Ishikawa (cell line): ENCODE data around the gene EIPR1.

ENCODE experiments used
- CEBPB ChIP-seq: IDR thresholded peaks from 2 replicates; pipeline ENCODE4 v1.6.1; 2012
- CREB1 ChIP-seq: IDR thresholded peaks from 2 replicates; pipeline ENCODE4 v1.6.1; 2012; ENCODE audit warnings: low read depth
- EGR1 ChIP-seq: IDR thresholded peaks from 2 replicates; pipeline ENCODE4 v1.6.1; 2012
- EP300 ChIP-seq: IDR thresholded peaks from 2 replicates; pipeline ENCODE4 v1.6.1; 2012; ENCODE audit warnings: borderline replicate concordance
- FOXM1 ChIP-seq: IDR thresholded peaks from 2 replicates; pipeline ENCODE4 v1.6.1; 2012; ENCODE audit warnings: low read depth, borderline replicate concordance
- NFIC ChIP-seq: IDR thresholded peaks from 2 replicates; pipeline ENCODE4 v1.6.1; 2012
- RAD21 ChIP-seq: IDR thresholded peaks from 2 replicates; pipeline ENCODE4 v1.6.1; 2012; ENCODE audit warnings: low read depth
- TAF1 ChIP-seq: IDR thresholded peaks from 2 replicates; pipeline ENCODE4 v1.6.1; 2012; ENCODE audit warnings: low read depth, mild to moderate bottlenecking
- TCF12 ChIP-seq: IDR thresholded peaks from 2 replicates; pipeline ENCODE4 v1.6.1; 2012; ENCODE audit warnings: low read depth
- TEAD4 ChIP-seq: IDR thresholded peaks from 2 replicates; pipeline ENCODE4 v1.6.1; 2012
- YY1 ChIP-seq: IDR thresholded peaks from 2 replicates; pipeline ENCODE4 v1.6.1; 2012; ENCODE audit warnings: low read depth
- ZBTB7A ChIP-seq: IDR thresholded peaks from 2 replicates; pipeline ENCODE4 v1.6.1; 2012; ENCODE audit warnings: low read depth
- TF ChIP-seq, protein P1 (sequence below): IDR thresholded peaks from 2 replicates; pipeline ENCODE4 v1.6.1; 2012; ENCODE audit warnings: low read depth, mild to moderate bottlenecking
- TF ChIP-seq, protein P2 (sequence below): IDR thresholded peaks from 2 replicates; pipeline ENCODE4 v1.6.1; 2012
- TF ChIP-seq, protein P3 (sequence below): IDR thresholded peaks from 2 replicates; pipeline ENCODE4 v1.6.1; 2012

EIPR1 gene

DNA sequence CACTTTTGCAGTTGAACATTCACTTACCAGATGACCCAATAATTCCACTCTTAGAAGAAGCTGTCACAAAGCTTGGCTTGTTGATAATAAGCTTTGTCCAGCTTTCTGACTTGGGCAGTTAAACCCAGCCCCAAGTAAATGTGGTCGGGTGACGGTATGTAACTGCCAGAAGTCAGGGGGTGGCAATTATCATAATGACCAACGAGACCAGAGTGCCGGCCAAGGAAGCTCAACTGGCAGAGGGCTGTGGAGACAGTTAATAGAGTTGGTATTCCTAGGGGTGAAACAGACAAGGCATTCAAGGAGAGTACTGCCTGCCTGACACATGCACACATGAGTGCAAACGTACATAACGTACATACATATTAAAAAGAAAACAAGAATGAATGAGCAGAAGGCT is 116.7 kb downstream of the EIPR1 start:
- TF ChIP-seq, protein P1, sequence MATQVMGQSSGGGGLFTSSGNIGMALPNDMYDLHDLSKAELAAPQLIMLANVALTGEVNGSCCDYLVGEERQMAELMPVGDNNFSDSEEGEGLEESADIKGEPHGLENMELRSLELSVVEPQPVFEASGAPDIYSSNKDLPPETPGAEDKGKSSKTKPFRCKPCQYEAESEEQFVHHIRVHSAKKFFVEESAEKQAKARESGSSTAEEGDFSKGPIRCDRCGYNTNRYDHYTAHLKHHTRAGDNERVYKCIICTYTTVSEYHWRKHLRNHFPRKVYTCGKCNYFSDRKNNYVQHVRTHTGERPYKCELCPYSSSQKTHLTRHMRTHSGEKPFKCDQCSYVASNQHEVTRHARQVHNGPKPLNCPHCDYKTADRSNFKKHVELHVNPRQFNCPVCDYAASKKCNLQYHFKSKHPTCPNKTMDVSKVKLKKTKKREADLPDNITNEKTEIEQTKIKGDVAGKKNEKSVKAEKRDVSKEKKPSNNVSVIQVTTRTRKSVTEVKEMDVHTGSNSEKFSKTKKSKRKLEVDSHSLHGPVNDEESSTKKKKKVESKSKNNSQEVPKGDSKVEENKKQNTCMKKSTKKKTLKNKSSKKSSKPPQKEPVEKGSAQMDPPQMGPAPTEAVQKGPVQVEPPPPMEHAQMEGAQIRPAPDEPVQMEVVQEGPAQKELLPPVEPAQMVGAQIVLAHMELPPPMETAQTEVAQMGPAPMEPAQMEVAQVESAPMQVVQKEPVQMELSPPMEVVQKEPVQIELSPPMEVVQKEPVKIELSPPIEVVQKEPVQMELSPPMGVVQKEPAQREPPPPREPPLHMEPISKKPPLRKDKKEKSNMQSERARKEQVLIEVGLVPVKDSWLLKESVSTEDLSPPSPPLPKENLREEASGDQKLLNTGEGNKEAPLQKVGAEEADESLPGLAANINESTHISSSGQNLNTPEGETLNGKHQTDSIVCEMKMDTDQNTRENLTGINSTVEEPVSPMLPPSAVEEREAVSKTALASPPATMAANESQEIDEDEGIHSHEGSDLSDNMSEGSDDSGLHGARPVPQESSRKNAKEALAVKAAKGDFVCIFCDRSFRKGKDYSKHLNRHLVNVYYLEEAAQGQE, result no peak
- TF ChIP-seq, protein P2, sequence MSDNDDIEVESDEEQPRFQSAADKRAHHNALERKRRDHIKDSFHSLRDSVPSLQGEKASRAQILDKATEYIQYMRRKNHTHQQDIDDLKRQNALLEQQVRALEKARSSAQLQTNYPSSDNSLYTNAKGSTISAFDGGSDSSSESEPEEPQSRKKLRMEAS, result no peak
- TF ChIP-seq NFIC, result no peak
- TF ChIP-seq ZBTB7A, result no peak
- TF ChIP-seq EP300, result no peak
- TF ChIP-seq, protein P3, sequence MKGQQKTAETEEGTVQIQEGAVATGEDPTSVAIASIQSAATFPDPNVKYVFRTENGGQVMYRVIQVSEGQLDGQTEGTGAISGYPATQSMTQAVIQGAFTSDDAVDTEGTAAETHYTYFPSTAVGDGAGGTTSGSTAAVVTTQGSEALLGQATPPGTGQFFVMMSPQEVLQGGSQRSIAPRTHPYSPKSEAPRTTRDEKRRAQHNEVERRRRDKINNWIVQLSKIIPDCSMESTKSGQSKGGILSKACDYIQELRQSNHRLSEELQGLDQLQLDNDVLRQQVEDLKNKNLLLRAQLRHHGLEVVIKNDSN, result no peak
- no peak for TF ChIP-seq TAF1

DNA sequence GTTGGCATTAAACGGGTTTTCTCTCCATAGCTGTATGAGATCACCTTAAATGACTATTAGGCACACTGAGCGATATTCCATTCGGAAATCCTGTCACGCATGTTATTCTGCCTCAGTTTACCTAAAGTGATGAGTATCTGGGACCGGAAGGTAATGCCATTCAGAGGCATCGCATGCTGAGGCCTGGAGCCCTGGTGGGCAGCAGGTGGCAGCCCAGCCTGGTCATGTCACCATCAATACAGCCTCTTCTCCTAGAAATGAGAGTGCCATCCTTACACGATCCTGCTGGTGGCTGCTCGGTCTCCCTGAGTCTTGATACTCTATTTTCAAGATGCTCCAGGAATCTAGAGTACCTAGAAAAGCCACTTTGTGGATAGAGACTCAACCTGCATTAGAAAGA is 119.8 kb downstream of the EIPR1 start:
- TF ChIP-seq, protein P3, result no peak
- TF ChIP-seq YY1 (no peak), FOXM1 (no peak), TCF12 (no peak), ZBTB7A (no peak), CEBPB (no peak), NFIC (no peak), TEAD4 (no peak), CREB1 (no peak), EP300 (no peak), RAD21 (no peak), TAF1 (no peak), EGR1 (no peak)
- TF ChIP-seq, protein P1, result no peak
- TF ChIP-seq, protein P2, result no peak

DNA sequence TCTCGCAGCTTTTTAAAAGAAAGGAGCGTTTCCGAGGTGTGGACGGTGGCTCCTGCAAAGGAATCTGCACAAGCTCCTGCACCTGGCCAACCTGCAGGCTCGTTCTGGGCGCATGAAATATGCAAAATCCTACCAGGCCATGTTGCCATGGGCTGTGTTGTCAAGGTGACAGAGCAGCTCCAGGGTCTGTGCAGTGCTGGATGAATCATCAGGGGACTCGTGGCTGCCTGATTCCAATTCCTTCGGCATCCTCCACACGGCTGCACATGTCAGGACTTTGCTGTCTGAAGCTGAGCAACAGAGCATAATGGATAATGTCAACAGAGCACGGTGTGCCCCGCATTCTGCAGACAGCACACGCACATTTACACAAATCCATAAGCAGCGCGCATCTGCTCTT is 120.5 kb downstream of the EIPR1 start:
- TF ChIP-seq YY1, result no peak
- TF ChIP-seq TCF12, result no peak

DNA sequence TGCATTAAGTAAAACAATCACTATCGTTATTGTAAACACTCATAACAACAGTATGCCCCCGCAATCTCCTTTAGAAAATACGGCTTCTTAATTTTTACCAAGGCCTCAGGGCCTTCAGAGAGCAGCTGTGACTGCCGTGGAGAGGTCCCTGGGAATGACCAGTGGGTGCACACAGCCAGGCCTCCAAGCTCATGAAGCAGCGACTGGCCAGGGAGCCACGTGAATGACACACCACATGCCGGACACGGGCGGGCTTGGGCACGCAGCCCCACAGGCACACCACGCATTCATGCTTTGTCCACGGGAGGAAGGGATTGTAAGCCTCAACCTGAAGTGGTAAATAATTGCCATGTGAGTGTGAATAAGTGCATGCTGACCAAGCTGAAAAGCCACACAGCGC is 121.0 kb downstream of the EIPR1 start:
- no peak for TF ChIP-seq YY1

DNA sequence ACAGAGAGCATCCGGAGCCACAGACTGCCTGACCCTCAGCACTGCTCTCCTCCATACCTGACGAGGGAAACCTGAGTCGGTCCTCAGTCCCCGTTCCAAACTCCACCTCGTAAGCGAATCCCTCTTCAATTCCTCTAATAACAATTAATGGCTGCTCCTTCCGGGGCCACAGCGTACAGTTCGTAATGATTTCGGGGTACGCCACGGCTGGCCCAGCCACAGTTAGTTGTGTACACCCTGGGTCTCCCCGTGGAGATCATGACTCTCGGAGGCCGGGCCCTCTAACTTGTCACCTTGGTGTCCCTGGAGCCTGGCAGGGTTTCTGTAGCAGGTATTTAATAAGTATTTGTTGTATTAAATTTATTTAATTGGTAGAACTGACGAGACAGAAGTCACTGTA is 121.5 kb downstream of the EIPR1 start:
- TF ChIP-seq, protein P1, result no peak
- TF ChIP-seq YY1, result no peak
- no peak for TF ChIP-seq EGR1
- no peak for TF ChIP-seq CREB1
- TF ChIP-seq, protein P2, result no peak
- TF ChIP-seq RAD21, result no peak

DNA sequence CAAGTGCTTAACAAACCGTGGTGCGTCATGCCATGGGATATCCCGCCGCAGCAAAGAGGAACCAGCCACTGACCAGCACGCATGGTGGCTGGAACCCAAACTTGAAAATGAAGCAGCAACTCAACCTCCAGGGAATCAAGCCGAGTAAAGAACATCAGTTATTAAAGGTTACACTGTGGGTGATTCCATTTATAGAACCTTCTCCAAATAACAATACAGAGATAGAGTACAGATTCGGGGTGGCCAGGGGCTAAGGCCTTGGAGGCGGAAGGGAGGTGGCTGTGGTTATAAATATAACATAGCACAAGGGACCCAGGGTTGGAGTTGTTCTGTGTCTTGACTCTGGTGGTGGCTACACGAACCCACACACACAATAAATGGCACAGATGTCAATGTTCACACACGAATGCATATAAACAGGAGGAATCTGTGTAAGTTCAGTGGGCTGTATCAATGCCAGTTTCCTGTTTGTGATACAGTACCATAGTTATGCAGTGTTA is 123.1 kb downstream of the EIPR1 start:
- TF ChIP-seq EP300 (no peak), CREB1 (no peak), TEAD4 (no peak), FOXM1 (no peak)
- TF ChIP-seq, protein P1, result no peak
- TF ChIP-seq, protein P2, result no peak
